ENCODE measurements around the gene FGFRL1. TPM values are rescaled to one million over a fixed set of nuclear protein-coding genes. Genes with fewer than 3 reads are reported as not detected.
A peak's percentile ranks its signal among the peaks of the same experiment; 100 is the strongest.

FGFRL1 gene
- total and polyA plus RNA-seq, 10 donors: 1.4 to 20.6 (median 9.5) TPM

DNA sequence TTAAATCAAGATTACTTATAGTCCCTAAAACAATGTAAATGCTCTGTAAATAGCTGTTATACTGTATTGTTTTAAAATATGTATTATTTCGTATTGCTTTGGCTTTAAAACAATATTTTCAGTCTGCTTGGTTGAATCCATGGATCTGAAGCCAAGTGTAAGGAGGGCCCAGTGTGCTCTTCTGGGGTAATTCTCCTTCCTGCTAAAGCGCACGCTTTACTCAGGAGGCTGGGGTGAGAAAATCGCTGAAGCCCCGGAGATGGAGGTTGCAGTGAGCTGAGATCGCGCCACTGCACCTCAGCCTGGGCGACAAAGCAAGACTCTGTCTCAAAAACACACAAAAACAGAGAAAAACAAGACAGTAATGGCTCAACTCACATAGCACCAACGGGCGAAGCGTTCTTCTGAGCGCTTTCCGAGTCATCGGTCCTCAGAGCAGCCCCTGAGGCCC is 25.0 kb upstream of the FGFRL1 start:
- intact Hi-C loops (cut with DNase I; ENCODE audit: low total_unique reads): loop anchor here (10.0 kb wide), 1 partner anchor 222 kb away; no protein-coding TSS in a partner anchor
- Histone ChIP-seq H3K36me3 (peaks cover 0 to 26% (median 15%) of the 10 kb centered on the region in 6 donors), H3K9me3 (no peaks in the 10 kb centered on the region), H3K4me1 (peaks cover 21 to 48% (median 37%) of the 10 kb centered on the region in 6 donors), H3K27me3 (replicated peaks in 1 of 7) (no peaks in the 10 kb centered on the region), H3K4me3 (peak overlapping the region; percentile 50 to 93 (median 84)), H3K27ac (peak overlapping the region; percentile 44 to 90 (median 80))
- TF ChIP-seq, protein P1, sequence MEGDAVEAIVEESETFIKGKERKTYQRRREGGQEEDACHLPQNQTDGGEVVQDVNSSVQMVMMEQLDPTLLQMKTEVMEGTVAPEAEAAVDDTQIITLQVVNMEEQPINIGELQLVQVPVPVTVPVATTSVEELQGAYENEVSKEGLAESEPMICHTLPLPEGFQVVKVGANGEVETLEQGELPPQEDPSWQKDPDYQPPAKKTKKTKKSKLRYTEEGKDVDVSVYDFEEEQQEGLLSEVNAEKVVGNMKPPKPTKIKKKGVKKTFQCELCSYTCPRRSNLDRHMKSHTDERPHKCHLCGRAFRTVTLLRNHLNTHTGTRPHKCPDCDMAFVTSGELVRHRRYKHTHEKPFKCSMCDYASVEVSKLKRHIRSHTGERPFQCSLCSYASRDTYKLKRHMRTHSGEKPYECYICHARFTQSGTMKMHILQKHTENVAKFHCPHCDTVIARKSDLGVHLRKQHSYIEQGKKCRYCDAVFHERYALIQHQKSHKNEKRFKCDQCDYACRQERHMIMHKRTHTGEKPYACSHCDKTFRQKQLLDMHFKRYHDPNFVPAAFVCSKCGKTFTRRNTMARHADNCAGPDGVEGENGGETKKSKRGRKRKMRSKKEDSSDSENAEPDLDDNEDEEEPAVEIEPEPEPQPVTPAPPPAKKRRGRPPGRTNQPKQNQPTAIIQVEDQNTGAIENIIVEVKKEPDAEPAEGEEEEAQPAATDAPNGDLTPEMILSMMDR (IDR thresholded peaks at IDR 0.05 in 8 of 11, conservative IDR thresholded peaks at IDR 0.05 in 3 of 11): no peak
- TF ChIP-seq POLR2A (IDR thresholded peaks at IDR 0.05) (no peak), POLR2AphosphoS5 (IDR thresholded peaks at IDR 0.05) (peak in 1 of 3 donors; percentile 81)
- DNase-seq: no peak
- WGBS, 5 donors: 3 to 4% (median 3%) methylated on average over 14 of the region's 14 CpGs

DNA sequence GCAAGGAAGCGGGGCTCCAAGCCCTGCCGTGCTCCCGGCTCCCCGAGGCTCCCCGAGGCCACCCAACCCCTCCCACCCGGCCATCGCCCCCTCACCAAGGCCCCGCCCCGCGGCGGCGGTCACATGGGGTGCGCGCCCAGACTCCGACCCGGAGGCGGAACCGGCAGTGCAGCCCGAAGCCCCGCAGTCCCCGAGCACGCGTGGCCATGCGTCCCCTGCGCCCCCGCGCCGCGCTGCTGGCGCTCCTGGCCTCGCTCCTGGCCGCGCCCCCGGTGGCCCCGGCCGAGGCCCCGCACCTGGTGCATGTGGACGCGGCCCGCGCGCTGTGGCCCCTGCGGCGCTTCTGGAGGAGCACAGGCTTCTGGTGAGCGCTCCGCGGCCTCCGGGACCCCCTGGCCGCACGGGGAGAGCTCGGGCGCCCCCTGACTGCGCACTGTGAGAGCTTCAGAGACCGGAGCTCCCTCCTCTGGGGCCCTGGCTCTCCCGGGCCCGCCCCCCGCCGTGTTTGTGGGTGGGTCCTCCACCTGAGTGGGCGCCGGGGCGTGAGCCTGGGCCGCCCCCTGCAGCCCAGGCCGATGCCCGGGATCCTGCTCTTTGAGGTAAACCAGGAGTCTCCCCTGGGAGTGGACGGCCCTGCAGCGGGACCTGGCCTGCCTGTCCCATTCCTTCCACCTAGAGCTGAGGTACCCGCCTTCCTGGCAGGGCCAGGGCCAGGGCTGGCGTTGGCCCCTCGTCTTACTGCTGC is 24.4 kb upstream of the FGFRL1 start, which contains the start of gene IDUA:
IDUA (plus strand) TSS at position 166 of the 745 bp plus-strand sequence; CDS start at position 207, 41 bp downstream.
- H3K36me3 ChIP-seq: peaks cover 0 to 32% (median 16%) of the 10 kb centered on the region in 6 donors
- H3K4me1 ChIP-seq: peaks cover 24 to 54% (median 43%) of the 10 kb centered on the region in 6 donors
- H3K27me3 ChIP-seq (replicated peaks in 1 of 7): no peaks in the 10 kb centered on the region
- peak within 1 kb of the TSS; percentile 50 to 93 (median 84) for H3K4me3 ChIP-seq
- peak within 1 kb of the TSS; percentile 44 to 90 (median 80) for H3K27ac ChIP-seq
- peak; percentile 98 for DNase-seq
- TF ChIP-seq POLR2A (IDR thresholded peaks at IDR 0.05) (no peak), POLR2AphosphoS5 (IDR thresholded peaks at IDR 0.05) (peak in 2 of 3 donors; percentile 81 to 87)
- TF ChIP-seq, protein P1 (IDR thresholded peaks at IDR 0.05 in 8 of 11, conservative IDR thresholded peaks at IDR 0.05 in 3 of 11): peak; percentile 33 to 82 (median 63)
- 1 to 5% (median 2%) methylated on average over 4 to 69 of the region's 69 CpGs for WGBS, 5 donors
- H3K9me3 ChIP-seq: no peaks in the 10 kb centered on the region
- intact Hi-C loops (cut with DNase I; ENCODE audit: low total_unique reads): loop anchor here (10.0 kb wide), 1 partner anchor 222 kb away; no protein-coding TSS in a partner anchor

DNA sequence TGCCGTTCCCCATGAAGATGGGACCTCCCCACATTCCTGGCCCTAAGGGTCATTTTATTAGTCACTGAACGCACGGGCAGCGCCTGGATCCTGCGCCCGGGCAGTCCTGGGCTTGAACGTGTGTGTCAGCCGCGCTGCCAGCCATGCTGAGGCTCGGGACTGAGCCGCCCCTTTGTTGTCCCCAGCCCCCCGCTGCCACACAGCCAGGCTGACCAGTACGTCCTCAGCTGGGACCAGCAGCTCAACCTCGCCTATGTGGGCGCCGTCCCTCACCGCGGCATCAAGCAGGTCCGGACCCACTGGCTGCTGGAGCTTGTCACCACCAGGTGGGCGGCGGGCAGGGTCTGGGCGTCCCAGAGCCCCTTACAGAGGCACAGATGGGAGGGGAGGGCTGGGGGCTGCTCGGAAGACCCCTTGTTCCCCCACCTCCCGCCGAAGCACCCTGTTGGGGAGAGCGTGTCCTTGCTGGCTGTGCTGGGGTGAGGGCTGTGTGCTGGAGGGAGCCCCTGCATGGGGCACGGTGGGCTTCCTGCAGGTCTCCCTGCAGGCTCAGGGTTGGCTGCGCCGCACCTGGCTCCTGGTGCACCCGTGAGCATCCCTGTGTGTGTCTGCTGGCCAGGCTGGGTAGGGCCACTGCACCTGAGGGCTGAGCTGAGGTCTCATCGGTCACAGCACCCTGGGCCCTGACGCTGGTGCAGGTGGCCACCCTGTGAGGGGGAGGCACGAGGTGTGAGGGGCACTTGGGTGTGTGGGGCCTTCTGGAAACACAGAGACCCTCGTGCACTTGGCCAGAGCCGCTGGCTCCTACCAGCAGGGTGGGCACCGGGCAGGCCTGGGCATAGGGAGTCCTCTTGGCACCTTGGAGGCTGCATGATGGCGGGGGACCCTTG is 23.6 kb upstream of the FGFRL1 start:
- intact Hi-C loops (cut with DNase I; ENCODE audit: low total_unique reads): loop anchor here (10.0 kb wide), 1 partner anchor 223 kb away; no protein-coding TSS in a partner anchor
- no peak for TF ChIP-seq POLR2AphosphoS5 (IDR thresholded peaks at IDR 0.05)
- TF ChIP-seq, protein P1 (IDR thresholded peaks at IDR 0.05 in 8 of 11, conservative IDR thresholded peaks at IDR 0.05 in 3 of 11): no peak
- no peak for TF ChIP-seq POLR2A (IDR thresholded peaks at IDR 0.05)
- Histone ChIP-seq H3K9me3 (no peaks in the 10 kb centered on the region), H3K27me3 (replicated peaks in 1 of 7) (no peaks in the 10 kb centered on the region), H3K36me3 (peaks cover 0 to 33% (median 16%) of the 10 kb centered on the region in 6 donors), H3K4me3 (peak overlapping the region; percentile 50 to 93 (median 84)), H3K4me1 (peaks cover 24 to 62% (median 48%) of the 10 kb centered on the region in 6 donors), H3K27ac (peak overlapping the region in 7 of 8 donors; percentile 44 to 90 (median 83))
- WGBS, 5 donors: 78 to 86% (median 81%) methylated on average over 27 to 37 of the region's 37 CpGs
- DNase-seq: no peak

Data from spleen (tissue), 11 donors.